Stimulated activated CD4-positive, alpha-beta T cell treated with anti-CD3 and anti-CD28 coated beads, TNF-alpha, amount 100 ng/mL, for 48 hours (primary cell): Measurements from ENCODE around the gene AP4M1.
"Not testable (repeated sequence)": the region's sequence is repeated elsewhere in the genome, so short reads cannot be mapped to it uniquely, and the experiment has no call there.

ENCODE experiments used
- DNase-seq, 3 donors: peaks; one replicate each; pipeline ENCODE4 v3.0.0-alpha.2; 2020; ENCODE audit warnings: low read depth in 3 of 3

AP4M1 gene

DNA sequence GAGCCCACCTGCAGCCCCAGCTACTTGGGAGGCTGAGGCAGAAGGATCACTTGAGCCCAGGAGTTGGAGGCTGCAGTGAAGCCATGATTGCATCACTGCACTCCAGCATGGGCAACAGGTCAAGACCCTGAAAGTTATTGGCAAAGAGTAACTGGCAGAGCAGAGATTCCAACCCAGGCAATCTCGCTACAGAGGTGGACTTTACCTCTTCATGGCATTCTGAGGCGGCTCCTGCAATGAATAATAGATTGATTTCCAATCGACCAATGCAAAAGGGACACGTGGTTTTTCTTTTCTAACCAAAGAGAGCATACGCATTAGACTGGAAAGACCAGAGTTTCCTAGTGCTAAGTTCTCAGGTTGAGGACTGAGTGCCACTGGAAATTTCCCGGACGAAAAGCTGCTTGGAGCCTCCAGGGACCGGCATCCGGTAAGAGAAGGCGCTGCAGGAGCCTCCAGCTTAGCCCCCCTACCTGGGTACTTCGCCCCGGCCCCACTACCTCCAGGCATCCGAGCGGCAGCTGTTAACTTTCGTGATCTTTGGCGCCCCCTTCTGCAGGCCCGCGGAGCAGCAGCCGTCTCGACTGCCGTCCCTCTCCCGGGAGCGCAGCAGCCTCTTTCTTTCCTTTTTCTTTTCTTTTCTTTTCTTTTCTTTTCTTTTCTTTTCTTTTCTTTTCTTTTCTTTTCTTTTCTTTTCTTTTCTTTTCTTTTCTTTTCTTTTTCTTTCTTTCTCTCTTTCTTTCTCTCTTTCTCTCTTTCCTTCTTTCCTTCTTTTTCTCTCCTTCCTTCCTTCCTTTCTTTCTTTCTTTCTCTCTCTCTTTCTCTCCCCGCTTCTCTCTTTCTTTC, 29.4 kb downstream of the AP4M1 start:
- DNase-seq, result peak; percentile 59 to 88 (median 75)

DNA sequence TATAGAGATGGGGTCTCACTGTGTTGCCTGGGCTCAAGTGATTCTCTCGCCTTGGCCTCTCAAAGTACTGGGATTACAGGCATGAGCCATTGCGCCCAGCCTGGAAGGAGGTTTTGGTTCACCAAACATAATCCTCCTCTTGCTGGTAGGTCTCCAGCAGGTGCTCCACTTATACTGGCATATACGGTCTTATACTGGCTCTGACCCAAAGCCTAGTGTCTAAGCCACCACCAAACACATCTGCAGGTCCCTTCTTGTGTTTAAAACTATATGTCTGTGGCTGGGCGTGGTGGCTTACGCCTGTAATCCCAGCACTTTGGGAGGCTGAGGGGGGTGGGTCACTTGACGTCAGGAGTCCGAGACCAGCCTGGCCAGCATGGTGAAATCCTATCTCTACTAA, 30.7 kb downstream of the AP4M1 start:
- DNase-seq, result no peak

DNA sequence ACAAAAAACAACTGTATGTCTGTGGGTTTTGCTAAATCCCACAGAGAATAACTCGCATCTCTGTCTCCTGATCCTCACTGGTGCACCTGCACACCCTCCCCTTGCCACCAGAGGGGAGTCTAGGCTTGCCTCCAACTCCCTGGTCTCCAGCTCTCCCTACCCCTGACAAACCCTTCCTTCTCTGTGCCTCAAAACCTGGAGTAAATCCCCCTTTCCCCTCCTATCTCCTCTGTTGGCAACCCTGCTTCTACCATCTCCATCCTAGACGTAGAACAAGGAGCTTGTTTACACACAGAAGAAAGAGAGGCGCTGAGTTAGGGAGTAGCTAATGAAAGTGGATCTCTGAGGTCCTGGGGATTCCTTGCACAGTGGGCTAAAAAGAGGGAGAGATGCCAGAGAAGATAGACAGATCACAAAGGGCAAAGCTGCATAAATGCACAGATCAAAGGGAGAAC, 31.3 kb downstream of the AP4M1 start:
- DNase-seq, result peak in 1 of 3 donors; percentile 58

DNA sequence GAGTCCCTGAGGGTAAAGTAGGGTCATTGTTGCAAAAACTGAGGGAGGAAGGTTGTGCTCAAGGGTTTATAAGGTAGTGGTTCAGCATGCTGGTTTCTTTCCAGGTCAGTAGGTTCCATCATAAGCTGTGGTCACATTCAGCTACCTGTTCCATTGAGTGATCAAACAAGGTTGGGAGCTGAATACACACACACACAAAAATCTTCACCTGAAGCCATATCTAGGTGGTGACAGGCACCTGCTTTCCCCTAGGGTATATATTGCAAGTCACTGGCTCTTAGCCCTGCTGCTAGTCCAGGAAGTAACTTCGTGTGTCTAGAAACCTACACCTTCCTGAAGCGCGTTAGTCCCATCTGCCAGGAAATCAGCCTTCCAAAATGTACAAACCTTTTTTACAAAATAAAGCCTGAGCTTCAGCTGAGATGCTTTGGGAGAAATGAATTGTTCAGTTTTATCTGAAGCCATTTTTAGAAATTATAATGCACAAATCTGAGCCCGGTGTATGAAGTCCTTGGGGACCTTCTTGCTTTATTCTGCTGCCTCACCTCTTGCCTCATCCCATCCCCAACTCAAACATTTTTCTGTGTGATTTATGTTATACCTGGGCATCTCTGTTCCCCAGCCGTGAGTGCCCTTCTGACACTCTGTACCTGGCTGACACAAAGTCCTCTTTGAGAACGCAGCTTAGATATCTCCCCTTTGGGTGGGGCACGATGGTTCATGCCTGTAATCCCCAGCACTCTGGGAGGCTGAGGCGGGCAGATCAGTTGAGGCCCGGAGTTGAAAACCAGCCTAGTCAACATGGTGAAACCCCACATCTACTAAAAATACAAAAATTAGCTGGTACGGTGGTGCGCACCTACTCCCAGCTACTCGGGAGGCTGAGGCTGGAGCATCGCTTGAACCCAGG, 36.7 kb downstream of the AP4M1 start:
- no peak for DNase-seq

DNA sequence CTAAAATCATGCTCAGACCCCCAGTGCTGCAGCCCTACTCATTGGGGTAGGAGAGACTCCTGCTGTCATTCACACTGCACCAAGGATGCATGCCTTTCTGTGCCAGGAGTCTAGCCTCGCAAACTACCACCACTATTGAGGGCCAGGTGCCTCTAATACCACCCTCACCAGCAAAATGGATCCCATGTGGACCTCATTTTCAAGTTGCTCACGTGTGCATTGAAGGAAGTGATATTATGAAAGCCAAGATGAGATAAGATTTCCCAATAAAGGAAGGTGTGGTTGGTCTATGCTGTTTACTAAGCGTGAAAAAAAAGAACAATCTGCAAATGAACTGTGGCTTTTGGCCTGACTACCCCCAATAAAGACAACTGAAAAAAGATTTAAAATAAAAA, 40.1 kb downstream of the AP4M1 start:
- DNase-seq, result no peak

DNA sequence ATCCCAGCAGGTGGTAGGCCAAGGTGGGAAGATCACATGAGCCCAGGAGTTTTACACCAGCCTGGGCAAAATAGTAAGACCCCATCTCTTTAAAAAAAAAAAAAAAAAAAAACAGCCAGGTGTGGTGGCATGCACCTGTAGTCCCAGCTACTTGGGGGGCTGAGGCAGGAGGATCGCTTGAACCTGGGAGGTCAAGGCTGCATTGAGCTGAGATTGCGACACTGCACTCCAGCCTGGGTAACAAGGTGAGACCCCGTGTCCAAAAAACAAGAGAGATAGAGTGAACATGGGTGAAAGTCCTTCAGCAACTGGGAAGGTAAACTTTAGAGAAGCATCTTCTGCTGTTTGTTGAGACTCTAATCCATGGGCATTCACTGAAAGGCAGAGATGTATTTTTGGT, 41.0 kb downstream of the AP4M1 start:
- DNase-seq, result no peak

DNA sequence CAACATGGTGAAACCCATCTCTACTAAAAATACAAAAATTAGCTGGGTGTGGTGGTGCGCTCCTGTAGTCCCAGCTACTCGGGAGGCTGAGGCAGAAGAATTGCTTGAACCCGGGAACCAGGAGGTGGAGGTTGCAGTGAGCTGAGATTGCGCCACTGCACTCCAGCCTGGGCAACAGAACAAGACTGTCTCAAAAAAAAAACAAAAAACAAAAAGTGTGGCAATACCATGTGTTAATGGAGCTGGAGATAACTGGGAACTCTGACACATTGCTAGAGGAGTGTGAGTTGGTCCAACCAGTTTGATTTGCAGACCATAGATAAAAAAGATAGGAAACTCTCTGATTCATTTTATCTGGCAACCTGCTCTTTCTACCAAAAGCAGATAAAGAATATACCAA, 44.9 kb downstream of the AP4M1 start:
- not testable (repeated sequence) for DNase-seq

DNA sequence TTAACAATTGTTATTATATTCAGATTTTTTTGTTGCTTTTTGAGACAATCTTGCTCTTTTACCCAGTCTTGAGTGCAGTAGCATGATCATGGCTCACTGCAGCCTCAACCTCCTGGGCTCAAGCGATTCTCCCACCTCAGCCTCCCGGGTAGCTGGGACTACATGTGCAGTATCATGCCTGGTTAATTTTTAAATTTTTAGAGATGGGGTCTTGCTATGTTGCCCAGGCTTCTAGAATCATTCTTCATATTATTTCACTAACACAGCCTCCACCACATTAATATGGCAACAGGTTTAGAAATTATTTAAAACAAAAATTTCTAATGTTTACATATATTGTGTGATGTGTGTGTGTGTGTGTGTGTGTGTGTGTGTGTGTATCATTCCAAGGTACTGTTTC, 45.8 kb downstream of the AP4M1 start:
- no peak for DNase-seq

DNA sequence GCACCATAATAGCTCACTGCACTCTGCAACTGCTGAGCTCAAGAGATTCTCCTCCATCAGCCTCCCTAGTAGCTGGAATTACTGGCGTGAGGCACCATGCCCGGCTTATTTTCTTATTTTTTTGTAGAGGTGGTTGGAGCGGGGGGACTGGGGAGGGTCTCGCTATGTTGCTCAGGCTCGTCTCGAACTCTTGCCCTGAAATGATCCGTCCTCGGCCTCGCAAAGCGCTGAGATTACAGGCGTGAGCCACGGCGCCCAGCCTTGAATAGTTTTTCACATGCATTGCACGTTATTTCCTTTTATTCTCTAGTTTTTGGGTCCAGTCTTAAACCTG, 46.7 kb downstream of the AP4M1 start:
- no peak for DNase-seq

DNA sequence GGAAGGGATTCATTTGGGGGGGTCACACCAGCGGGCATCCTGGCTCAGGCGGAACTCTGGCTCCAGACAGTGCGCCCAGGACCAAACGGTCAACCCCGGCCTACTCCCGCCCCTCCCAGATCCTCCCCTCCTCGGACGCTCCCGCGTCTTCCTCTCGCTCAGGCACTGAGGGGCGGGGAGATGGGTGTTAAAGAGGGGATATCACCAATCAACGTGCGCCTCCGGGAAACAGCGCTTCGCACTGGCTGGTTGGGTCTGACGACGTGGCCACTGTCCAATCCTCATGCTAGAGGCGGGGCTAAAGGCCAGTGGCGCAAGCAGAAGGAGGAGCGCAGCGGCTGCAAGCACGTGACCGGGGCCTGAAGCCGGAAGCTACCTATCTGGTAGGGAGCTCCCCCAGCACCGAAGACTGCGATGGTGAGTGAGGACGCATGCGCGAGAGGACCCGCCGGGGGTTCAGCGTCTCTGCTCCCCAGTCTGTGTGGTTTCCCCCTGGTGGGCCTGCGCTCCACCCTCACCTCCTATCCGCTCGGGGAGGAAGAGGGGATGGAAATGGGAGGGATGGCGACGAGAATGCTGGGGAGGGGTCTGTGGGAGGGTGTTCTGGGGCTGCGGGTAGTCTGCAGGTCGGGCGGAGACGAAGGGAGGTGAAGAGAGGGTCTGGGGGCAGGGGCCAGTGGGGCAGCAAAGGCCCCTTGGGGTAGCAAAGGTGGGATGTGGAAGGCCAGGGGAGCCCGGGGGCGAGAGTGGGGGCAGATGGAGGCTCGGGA, 47.3 kb downstream of the AP4M1 start, which contains the start of gene LAMTOR4:
Gene LAMTOR4, plus strand, starts transcription at position 360 of the 770 bp plus-strand sequence. Its CDS starts 55 bp downstream, at position 415.
- peak; percentile 95 to 98 (median 97) for DNase-seq

DNA sequence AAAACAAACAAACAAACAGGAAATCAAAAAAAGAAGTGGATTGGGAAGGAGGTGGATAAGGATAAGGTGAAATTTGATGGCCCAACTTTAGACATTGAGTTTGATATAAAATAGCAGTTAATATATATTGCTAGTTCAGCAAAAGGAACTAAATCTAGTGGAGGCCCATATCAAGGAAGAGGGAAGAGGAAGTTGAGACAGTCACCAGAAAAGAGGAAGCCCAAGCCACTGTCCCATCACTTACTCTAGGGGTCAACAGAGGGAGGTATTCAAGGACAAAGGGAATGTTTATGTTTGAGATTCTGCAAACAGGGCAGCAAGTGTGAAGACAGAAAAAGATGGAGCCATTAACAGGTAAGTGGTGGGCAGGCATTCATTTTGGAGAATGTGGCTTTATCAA, 51.0 kb downstream of the AP4M1 start:
- DNase-seq, result no peak

DNA sequence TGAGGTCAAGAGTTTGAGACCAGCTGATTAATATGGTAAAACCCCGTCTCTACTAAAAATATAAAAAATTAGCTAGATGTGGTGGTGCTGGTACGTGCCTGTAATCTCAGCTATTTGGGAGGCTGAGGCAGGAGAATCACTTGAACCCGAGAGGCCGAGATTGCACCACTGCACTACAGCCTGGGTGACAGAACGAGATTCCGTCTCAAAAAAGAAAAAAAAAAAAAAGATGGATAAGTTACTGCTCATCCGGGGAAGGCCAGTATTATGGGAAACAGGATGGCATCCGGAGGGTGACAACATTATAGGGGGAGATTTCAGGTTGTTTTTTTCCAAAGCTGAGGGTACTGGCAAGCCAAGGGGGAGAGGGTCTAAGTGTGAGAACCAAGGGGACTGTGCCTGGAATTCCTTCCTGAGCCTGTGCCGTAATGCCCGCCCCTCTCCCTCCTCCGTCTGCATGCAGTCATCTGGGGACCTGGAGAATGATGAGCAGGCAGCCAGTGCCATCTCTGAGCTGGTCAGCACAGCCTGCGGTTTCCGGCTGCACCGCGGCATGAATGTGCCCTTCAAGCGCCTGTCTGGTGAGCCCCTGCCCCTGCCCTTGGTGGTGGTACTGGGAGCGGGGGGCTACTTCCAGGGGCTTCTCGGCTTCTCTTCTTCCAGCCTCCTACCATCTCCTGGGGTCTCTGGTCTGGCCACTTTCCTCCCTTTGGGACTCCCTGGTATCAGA, 51.7 kb downstream of the AP4M1 start:
- no peak for DNase-seq

DNA sequence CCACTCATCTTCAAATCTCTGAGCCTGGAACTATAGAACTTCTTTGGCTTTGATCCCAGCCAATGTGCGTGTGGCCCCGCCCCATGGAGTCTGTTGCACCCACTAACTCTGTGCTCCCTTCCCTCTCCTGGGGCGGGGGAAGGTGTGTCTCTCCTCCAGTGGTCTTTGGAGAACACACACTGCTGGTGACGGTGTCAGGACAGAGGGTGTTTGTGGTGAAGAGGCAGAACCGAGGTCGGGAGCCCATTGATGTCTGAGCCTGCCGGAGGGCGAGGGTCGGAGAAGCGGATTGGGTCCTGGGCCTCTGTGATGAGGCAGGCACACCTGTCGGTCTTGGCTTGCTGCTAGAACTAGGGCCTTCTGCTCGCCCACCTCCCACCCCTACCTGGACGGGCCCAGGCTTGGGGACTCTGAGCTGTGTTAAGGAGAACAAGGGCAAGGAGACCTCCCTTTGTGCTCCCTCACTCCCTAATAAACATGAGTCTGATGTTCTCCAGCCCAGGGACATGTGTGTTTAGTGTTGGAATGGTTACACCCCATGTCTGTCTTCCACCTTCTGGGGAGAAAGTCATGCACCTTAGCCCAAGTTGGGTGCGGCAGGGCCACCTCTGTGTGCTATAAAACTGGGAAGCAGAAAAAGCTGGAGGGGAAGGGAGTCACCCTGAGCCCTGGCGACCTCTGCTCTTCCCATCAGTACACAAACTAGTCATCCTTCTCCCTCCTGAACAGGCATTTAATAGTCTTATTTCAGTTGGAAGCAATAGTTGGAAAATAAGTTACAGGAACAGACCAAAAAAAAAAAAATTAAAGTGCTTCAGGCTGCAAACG, 52.5 kb downstream of the AP4M1 start:
- no peak for DNase-seq

DNA sequence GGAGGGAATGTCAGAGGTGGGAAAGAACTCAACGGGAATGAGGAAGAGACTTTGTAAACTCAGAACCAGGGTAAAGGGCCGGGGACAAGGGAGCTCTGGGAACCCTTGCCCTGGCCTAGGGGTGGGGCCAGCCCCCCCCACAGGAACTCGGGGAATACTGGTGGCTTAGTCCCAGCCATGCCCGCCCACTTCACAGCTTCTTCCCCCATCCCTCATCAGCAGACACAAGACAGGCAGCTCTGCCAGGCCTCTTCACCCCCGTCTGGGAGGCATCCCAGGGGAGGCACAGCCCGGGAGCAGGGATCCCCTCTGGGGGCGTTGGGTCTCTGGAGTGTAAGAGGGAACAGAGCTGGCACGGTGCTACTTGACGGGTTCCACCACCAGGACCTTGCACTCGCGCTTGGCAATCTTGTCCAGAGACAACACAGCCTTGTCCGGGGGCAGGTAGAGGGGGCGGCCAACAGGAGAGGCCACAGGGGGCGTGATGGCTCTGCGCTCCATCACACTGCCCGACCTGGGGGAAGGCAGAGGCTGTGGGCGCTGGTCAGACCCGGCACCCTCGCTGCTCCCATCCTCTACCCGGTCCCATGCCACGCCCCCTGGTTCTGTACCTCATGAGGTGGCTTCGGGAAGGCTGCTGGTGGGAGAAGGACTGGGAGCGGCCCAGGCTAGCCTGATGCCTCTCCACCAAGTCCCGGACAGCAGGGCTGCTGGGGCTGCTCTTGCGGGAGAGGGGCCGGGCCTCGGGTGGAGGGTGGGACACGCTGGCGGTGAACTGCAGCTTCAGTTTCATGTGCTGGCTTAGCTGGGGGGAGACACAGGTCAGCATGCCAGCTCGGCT, 53.4 kb downstream of the AP4M1 start:
- DNase-seq, result no peak

DNA sequence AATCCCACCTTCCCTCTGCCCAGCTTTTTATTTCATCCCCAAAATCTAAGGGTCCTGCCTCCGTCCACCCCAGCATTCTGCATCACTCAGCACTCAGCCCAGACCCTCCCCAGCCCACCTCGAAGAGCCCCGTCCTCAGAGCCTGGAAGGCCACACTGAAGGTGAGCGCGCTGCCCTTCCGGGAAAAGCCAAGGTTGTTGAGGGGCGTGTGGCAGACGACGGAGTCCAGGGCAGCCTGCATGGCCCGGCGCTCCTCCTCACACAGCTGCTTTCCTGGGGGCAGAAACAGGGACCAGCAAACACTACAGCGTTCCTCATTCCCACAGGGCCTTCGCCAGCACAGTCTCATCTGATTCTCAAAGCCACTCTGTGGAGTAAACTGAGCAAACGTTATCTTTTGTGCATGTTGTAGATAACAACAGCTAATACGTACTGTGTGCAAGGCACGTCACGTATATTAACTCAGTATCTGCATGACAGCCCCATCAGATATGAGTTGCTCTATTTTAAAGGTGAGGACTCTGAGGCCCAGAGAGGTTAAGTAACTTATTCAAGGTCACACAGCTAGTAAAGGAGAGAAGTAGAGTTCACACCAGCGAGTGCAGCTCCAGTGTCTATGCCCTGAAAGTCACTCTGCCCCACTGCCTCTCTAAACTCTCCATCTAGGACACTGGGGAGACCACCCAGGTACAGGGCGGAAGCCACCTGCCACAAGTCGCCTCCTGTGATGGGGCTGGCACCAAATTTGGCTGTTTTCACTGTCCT, 54.3 kb downstream of the AP4M1 start:
- DNase-seq, result no peak

DNA sequence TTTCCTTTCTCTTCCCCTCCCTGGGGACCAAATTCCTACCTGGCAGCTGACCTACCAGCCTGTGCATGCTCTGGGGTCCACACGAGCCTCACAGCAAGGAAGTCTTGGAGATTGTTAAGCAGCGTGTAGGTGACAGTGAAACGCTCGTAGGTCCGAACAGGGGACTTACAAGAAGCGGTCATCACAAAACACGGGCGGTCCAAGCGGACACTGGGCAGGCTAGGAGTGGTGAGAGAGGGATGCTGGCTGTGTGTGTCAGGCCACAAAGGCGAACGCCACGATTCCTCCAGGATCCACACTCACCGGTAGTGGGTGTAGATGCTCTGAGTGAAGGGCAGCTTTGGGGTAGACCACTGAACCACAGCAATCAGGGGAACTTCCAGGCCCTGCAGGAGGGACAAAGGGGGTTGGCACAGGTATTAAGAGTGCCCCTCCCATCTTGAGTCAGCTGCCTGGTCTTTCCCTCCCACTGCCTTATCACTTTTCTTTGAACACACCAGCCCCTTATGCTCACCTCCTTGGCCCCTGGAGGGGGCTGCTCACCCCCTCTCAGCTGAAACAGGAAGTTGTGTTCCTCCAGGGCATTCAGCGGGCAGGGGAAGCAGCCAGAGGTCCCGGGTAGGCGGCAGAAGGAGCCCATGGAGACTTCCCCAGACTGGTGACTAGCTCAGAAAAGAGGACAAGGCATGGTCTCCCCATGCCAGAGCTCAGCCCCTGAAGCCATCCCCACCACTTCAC, 55.1 kb downstream of the AP4M1 start:
- no peak for DNase-seq

DNA sequence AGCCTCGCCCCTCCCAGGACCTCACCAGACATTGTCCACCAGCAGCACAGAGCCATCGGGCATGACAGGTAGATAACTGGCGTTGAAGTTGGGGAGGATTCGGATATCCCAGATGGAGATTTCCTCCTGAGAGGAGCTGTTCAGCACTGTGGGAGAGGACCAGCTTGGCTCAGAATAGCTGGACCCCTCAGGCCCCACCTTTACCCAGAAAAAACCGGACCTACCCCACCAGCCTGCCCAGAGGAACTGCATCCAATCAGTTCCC, 55.6 kb downstream of the AP4M1 start:
- DNase-seq, result no peak
